Astrocyte (in vitro differentiated cells and primary cell): ENCODE data around the gene SCAI. TPM values are rescaled to one million over a fixed set of nuclear protein-coding genes. Genes with fewer than 3 reads are reported as not detected.
A peak's percentile ranks its signal among the peaks of the same experiment; 100 is the strongest.

Experiments
- DNase-seq: peaks from one replicate; pipeline ENCODE4 v3.0.0-alpha.2; 2010; ENCODE audit warnings: low read depth
- FAIRE-seq: peaks from 2 replicates; lab custom pipeline; 2011; peaks lifted over from hg19 to GRCh38; lab: Jason Lieb, UNC
- H2AFZ ChIP-seq: 2 replicates; pipeline ENCODE4 v1.6.0; 2012; ENCODE audit warnings: low read depth, low read length, inconsistent platforms
- H3K27ac ChIP-seq: 2 replicates; pipeline ENCODE4 v1.5.1; 2011; ENCODE audit warnings: low read depth, low read length, inconsistent platforms
- H3K27me3 ChIP-seq: 2 replicates; pipeline ENCODE4 v1.6.0; 2011; ENCODE audit warnings: low read length, inconsistent platforms; ENCODE audit not compliant: insufficient read depth
- H3K36me3 ChIP-seq: 2 replicates; pipeline ENCODE4 v1.5.1; 2011; ENCODE audit warnings: low read length, inconsistent platforms; ENCODE audit not compliant: insufficient read depth
- H3K4me1 ChIP-seq: 2 replicates; pipeline ENCODE4 v1.5.1; 2011; ENCODE audit warnings: low read length, inconsistent platforms; ENCODE audit not compliant: insufficient read depth
- H3K4me2 ChIP-seq: 2 replicates; pipeline ENCODE4 v1.6.0; 2012; ENCODE audit warnings: low read length, inconsistent platforms
- H3K4me3 ChIP-seq: 2 replicates; pipeline ENCODE4 v1.5.1; 2011; ENCODE audit warnings: low read depth, mild to moderate bottlenecking, low read length, inconsistent platforms; ENCODE audit not compliant: insufficient read depth
- H3K79me2 ChIP-seq: 2 replicates; pipeline ENCODE4 v1.6.0; 2012; ENCODE audit warnings: mild to moderate bottlenecking, low read length, inconsistent platforms; ENCODE audit not compliant: insufficient read depth
- H3K9ac ChIP-seq: 2 replicates; pipeline ENCODE4 v1.6.0; 2012; ENCODE audit warnings: mild to moderate bottlenecking, low read length, inconsistent platforms
- H3K9me3 ChIP-seq: 2 replicates; pipeline ENCODE4 v1.5.1; 2012; ENCODE audit warnings: low read depth, mild to moderate bottlenecking, low read length, inconsistent platforms; ENCODE audit not compliant: insufficient read depth
- H4K20me1 ChIP-seq: 2 replicates; pipeline ENCODE4 v1.6.0; 2012; ENCODE audit warnings: low read length, inconsistent platforms; ENCODE audit not compliant: insufficient read depth
- H3K27ac Mint-ChIP-seq: one replicate; pipeline ENCODE4 v1.8.0; 2021; ENCODE audit warnings: mild to moderate bottlenecking, mixed read lengths; ENCODE audit not compliant: unreplicated experiment
- H3K27me3 Mint-ChIP-seq: one replicate; pipeline ENCODE4 v1.8.0; 2021; ENCODE audit warnings: low read depth, mixed read lengths; ENCODE audit not compliant: unreplicated experiment
- H3K36me3 Mint-ChIP-seq: one replicate; pipeline ENCODE4 v1.8.0; 2021; ENCODE audit warnings: low read depth, mixed read lengths; ENCODE audit not compliant: unreplicated experiment
- H3K4me1 Mint-ChIP-seq: one replicate; pipeline ENCODE4 v1.8.0; 2021; ENCODE audit warnings: low read depth, mixed read lengths; ENCODE audit not compliant: unreplicated experiment
- H3K4me3 Mint-ChIP-seq: one replicate; pipeline ENCODE4 v1.8.0; 2021; ENCODE audit warnings: mild to moderate bottlenecking, moderate library complexity, mixed read lengths; ENCODE audit not compliant: unreplicated experiment
- H3K9me3 Mint-ChIP-seq: one replicate; pipeline ENCODE4 v1.8.0; 2021; ENCODE audit warnings: mild to moderate bottlenecking, mixed read lengths; ENCODE audit not compliant: unreplicated experiment
- CTCF ChIP-seq: IDR thresholded peaks from 2 replicates; pipeline ENCODE4 v1.5.1; 2011; ENCODE audit warnings: low read depth, mild to moderate bottlenecking, inconsistent platforms, low read length, moderate library complexity; ENCODE audit not compliant: insufficient read depth
- EZH2 ChIP-seq: IDR thresholded peaks from 2 replicates; pipeline ENCODE4 v1.6.1; 2012; ENCODE audit warnings: mild to moderate bottlenecking, low read length, inconsistent platforms; ENCODE audit not compliant: insufficient read depth
- total RNA-seq: library from RNA; stranded (reverse); gene quantifications from 2 replicates; pipeline ENCODE4 v1.2.1, GENCODE V29; 2021

Gene SCAI
- total RNA-seq, 1 donor from 2014 or later = 6.8 TPM

- no peaks in the 10 kb centered on the region for H3K9me3 Mint-ChIP-seq
- H3K36me3 ChIP-seq = no peaks in the 10 kb centered on the region
- H3K79me2 ChIP-seq = no peaks in the 10 kb centered on the region
- H3K4me3 Mint-ChIP-seq = no peak overlapping the region
- no peaks in the 10 kb centered on the region for H4K20me1 ChIP-seq
- no peaks in the 10 kb centered on the region for H3K27me3 Mint-ChIP-seq
- no peaks in the 10 kb centered on the region for H3K27me3 ChIP-seq
- H3K27ac Mint-ChIP-seq = no peak overlapping the region
- H3K4me3 ChIP-seq = no peak overlapping the region
- peak overlapping the region; percentile 66 for H3K4me2 ChIP-seq
- H3K36me3 Mint-ChIP-seq = peaks cover 5% of the 10 kb centered on the region
- H3K4me1 Mint-ChIP-seq = peaks cover 5% of the 10 kb centered on the region
- TF ChIP-seq CTCF (no peak), EZH2 (no peak)
- H3K9me3 ChIP-seq = no peaks in the 10 kb centered on the region
- DNase-seq (peak; percentile 57), FAIRE-seq (no peak)
- H3K4me1 ChIP-seq = peaks cover 6% of the 10 kb centered on the region
- H3K9ac ChIP-seq = no peak overlapping the region
- no peak overlapping the region for H3K27ac ChIP-seq
- H2AFZ ChIP-seq = no peak overlapping the region
These were observed 68.4 kb downstream of the SCAI start for GRCh38 chr9:125074976-125075375.

GRCh38 chr9:125066839-125067619 is 76.3 kb downstream of the SCAI start:
- no peak overlapping the region for H3K27ac Mint-ChIP-seq
- no peak overlapping the region for H3K4me3 ChIP-seq
- peak; percentile 14 for DNase-seq
- H3K27ac ChIP-seq = no peak overlapping the region
- H3K27me3 ChIP-seq = no peaks in the 10 kb centered on the region
- no peaks in the 10 kb centered on the region for H3K9me3 Mint-ChIP-seq
- peaks cover 2% of the 10 kb centered on the region for H3K36me3 Mint-ChIP-seq
- no peak overlapping the region for H3K9ac ChIP-seq
- no peaks in the 10 kb centered on the region for H4K20me1 ChIP-seq
- no peaks in the 10 kb centered on the region for H3K79me2 ChIP-seq
- no peak overlapping the region for H3K4me3 Mint-ChIP-seq
- no peak for FAIRE-seq
- no peaks in the 10 kb centered on the region for H3K27me3 Mint-ChIP-seq
- no peaks in the 10 kb centered on the region for H3K36me3 ChIP-seq
- no peaks in the 10 kb centered on the region for H3K4me1 ChIP-seq
- H3K4me2 ChIP-seq = no peak overlapping the region
- H3K9me3 ChIP-seq = no peaks in the 10 kb centered on the region
- peak overlapping the region; percentile 40 for H2AFZ ChIP-seq
- TF ChIP-seq CTCF = no peak
- no peak for TF ChIP-seq EZH2
- peaks cover 3% of the 10 kb centered on the region for H3K4me1 Mint-ChIP-seq

- H3K27me3 Mint-ChIP-seq = no peaks in the 10 kb centered on the region
- no peaks in the 10 kb centered on the region for H3K36me3 ChIP-seq
- no peaks in the 10 kb centered on the region for H3K9me3 Mint-ChIP-seq
- H3K4me3 ChIP-seq = no peak overlapping the region
- peaks cover 4% of the 10 kb centered on the region for H4K20me1 ChIP-seq
- H3K27me3 ChIP-seq = no peaks in the 10 kb centered on the region
- peaks cover 2% of the 10 kb centered on the region for H3K4me1 Mint-ChIP-seq
- no peak overlapping the region for H3K27ac ChIP-seq
- H2AFZ ChIP-seq = no peak overlapping the region
- H3K4me3 Mint-ChIP-seq = no peak overlapping the region
- TF ChIP-seq EZH2 = no peak
- no peak for TF ChIP-seq CTCF
- H3K4me2 ChIP-seq = no peak overlapping the region
- no peak overlapping the region for H3K9ac ChIP-seq
- no peaks in the 10 kb centered on the region for H3K79me2 ChIP-seq
- no peaks in the 10 kb centered on the region for H3K4me1 ChIP-seq
- FAIRE-seq (no peak), DNase-seq (no peak)
- no peaks in the 10 kb centered on the region for H3K9me3 ChIP-seq
- no peak overlapping the region for H3K27ac Mint-ChIP-seq
- no peaks in the 10 kb centered on the region for H3K36me3 Mint-ChIP-seq
These were observed 81.9 kb downstream of the SCAI start for GRCh38 chr9:125061391-125061790.
